Endothelial cell of umbilical vein (primary cell): Measurements from ENCODE around the gene TESK1. TPM values are rescaled to one million over a fixed set of nuclear protein-coding genes. Genes with fewer than 3 reads are reported as not detected.

Experiments
- Bru-seq: library from RNA; stranded (reverse); fragments of 400-500 nt; gene quantifications from one replicate; lab custom pipeline; 2021; lab: Mats Ljungman, UMichigan
- BruChase-seq, 2 experiments: library from RNA; stranded (reverse); fragments of 400-500 nt; gene quantifications; one replicate each; lab custom pipeline; 2021; lab: Mats Ljungman, UMichigan
- BruUV-seq: library from RNA; stranded (reverse); fragments of 400-500 nt; replicated peaks from 2 replicates; lab custom pipeline; 2021; lab: Mats Ljungman, UMichigan
- CTCF ChIA-PET: fragments of 300-600, 350-600 bp; sonication (Branson Sonifier 250); formaldehyde crosslinking; loops from one replicate; lab custom pipeline; 2021; ENCODE audit warnings: antibody characterized with exemption, inconsistent platforms; lab: Charles Lee
- POLR2A ChIA-PET: fragments of 300-600, 350-600 bp; sonication (Branson Sonifier 250); formaldehyde crosslinking; loops from one replicate; lab custom pipeline; 2021; ENCODE audit warnings: antibody characterized with exemption, inconsistent platforms; lab: Charles Lee
- DNase-seq: peaks from one replicate; pipeline ENCODE4 v3.0.0-alpha.2; 2011; ENCODE audit warnings: low read depth, low spot score
- FAIRE-seq: peaks from 2 replicates; lab custom pipeline; 2011; peaks lifted over from hg19 to GRCh38; lab: Jason Lieb, UNC
- H2AFZ ChIP-seq: 2 replicates; pipeline ENCODE4 v1.6.0; 2012; ENCODE audit warnings: low read depth, low read length, control low read depth, inconsistent platforms
- H3K27ac ChIP-seq: 2 replicates; pipeline ENCODE4 v1.5.1; 2011; ENCODE audit warnings: low read depth, mild to moderate bottlenecking, control low read depth, low read length, moderate library complexity; ENCODE audit not compliant: insufficient read depth
- H3K27me3 ChIP-seq, 2 experiments: 2 replicates each; pipeline versions ENCODE4 v1.6.0 to v1.6.1; 2011; ENCODE audit warnings: low read length in 2 of 2, mixed read lengths in 1 of 2; ENCODE audit not compliant: control insufficient read depth in 2 of 2, insufficient read depth in 2 of 2
- H3K36me3 ChIP-seq, 2 experiments: 2 replicates in 1 of 2; 3 replicates in 1 of 2; pipeline ENCODE4 v1.5.1; 2011; ENCODE audit warnings: low read length in 2 of 2, mild to moderate bottlenecking in 1 of 2, moderate library complexity in 1 of 2; ENCODE audit not compliant: control insufficient read depth in 2 of 2, insufficient read depth in 2 of 2; ENCODE audit errors: extremely low read depth in 1 of 2
- H3K4me1 ChIP-seq: 3 replicates; pipeline ENCODE4 v1.5.1; 2011; ENCODE audit warnings: mild to moderate bottlenecking, low read length; ENCODE audit not compliant: control insufficient read depth, insufficient read depth; ENCODE audit errors: extremely low read depth
- H3K4me2 ChIP-seq: 2 replicates; pipeline ENCODE4 v1.6.1; 2011; ENCODE audit warnings: low read length, control low read depth, mixed read lengths; ENCODE audit not compliant: insufficient read depth
- H3K4me3 ChIP-seq, 3 experiments: fragments of 200-600 bp in 1 of 3; sonication (generic), shearing (Covaris generic) in 1 of 3; replicated peaks in 1 of 3; 2 replicates each; pipeline ENCODE4 v1.5.1; 2011 to 2016; ENCODE audit warnings: control low read depth in 3 of 3, low read length in 3 of 3, mild to moderate bottlenecking in 2 of 3, inconsistent platforms in 1 of 3, low read depth in 1 of 3, moderate library complexity in 1 of 3; ENCODE audit not compliant: insufficient read depth in 1 of 3
- H3K79me2 ChIP-seq: 2 replicates; pipeline ENCODE4 v1.6.0; 2012; ENCODE audit warnings: low read length, inconsistent platforms; ENCODE audit not compliant: control insufficient read depth, insufficient read depth
- H3K9ac ChIP-seq: replicated peaks from 2 replicates; pipeline ENCODE3; 2011; ENCODE audit warnings: low read length, control low read depth; ENCODE audit not compliant: insufficient read depth; ENCODE audit errors: extremely low read depth
- H3K9me1 ChIP-seq: replicated peaks from 3 replicates; pipeline ENCODE4 v1.6.0; 2011; ENCODE audit warnings: mild to moderate bottlenecking, low read length; ENCODE audit not compliant: control insufficient read depth, insufficient read depth; ENCODE audit errors: extremely low read depth
- H3K9me3 ChIP-seq: replicated peaks from 2 replicates; pipeline ENCODE4 v1.5.1; 2012; ENCODE audit warnings: low read length, inconsistent platforms; ENCODE audit not compliant: control insufficient read depth, insufficient read depth
- H4K20me1 ChIP-seq: replicated peaks from 2 replicates; pipeline ENCODE3; 2011; ENCODE audit warnings: mild to moderate bottlenecking, low read length; ENCODE audit not compliant: control insufficient read depth, insufficient read depth; ENCODE audit errors: extremely low read depth
- EZH2 ChIP-seq: IDR thresholded peaks from 2 replicates; pipeline ENCODE4 v1.6.1; 2012; ENCODE audit warnings: borderline replicate concordance, low read depth, mild to moderate bottlenecking, moderate library complexity, low read length, inconsistent platforms; ENCODE audit not compliant: severe bottlenecking
- FOS ChIP-seq: IDR thresholded peaks from 2 replicates; pipeline ENCODE4 v1.6.1; 2011; ENCODE audit warnings: mild to moderate bottlenecking, low read length, moderate library complexity, borderline replicate concordance; ENCODE audit not compliant: insufficient read depth
- GATA2 ChIP-seq: IDR thresholded peaks from 2 replicates; pipeline ENCODE4 v1.7.0; 2011; ENCODE audit warnings: low read depth, mild to moderate bottlenecking, moderate library complexity, mixed read lengths, low read length; ENCODE audit not compliant: insufficient read length, insufficient read depth
- JUN ChIP-seq: IDR thresholded peaks from 2 replicates; pipeline ENCODE4 v1.6.1; 2011; ENCODE audit warnings: borderline replicate concordance, low read depth; ENCODE audit not compliant: insufficient read length, insufficient read depth
- MYC ChIP-seq: IDR thresholded peaks from one replicate; pipeline ENCODE4 v1.6.1; 2011; ENCODE audit warnings: mild to moderate bottlenecking, low read depth, low read length
- POLR2A ChIP-seq: IDR thresholded peaks from 2 replicates; pipeline ENCODE4 v1.6.1; 2012; ENCODE audit warnings: low read depth, mild to moderate bottlenecking, control low read depth, low read length
- POLR2AphosphoS5 ChIP-seq: IDR thresholded peaks from 2 replicates; pipeline ENCODE4 v1.6.1; 2012; ENCODE audit warnings: low read depth, mild to moderate bottlenecking, control low read depth, low read length, moderate library complexity; ENCODE audit not compliant: insufficient read depth
- dilution Hi-C: fragments of 300-500 bp; cut with MboI; formaldehyde crosslinking; loops from one replicate; pipeline ENCODE4 v1.15.0; 2019; ENCODE audit warnings: low sequenced_read_pairs; ENCODE audit not compliant: extremely low pct_ligation_motif_present
- intact Hi-C: fragments of 100-400 bp; cut with micrococcal nuclease; formaldehyde crosslinking; loops from one replicate; pipeline ENCODE4 v1.10.0; 2022
- long read RNA-seq: library from polyadenylated mRNA; stranded (forward); transcript quantifications from one replicate; pipeline ENCODE4 v2.0.0, GENCODE V29; 2021
- polyA minus RNA-seq, 3 experiments: library from RNA; depleted of rRNA, polyadenylated mRNA; stranded (reverse); fragments of >200 nt; gene quantifications; 1 replicate in 1 of 3; 2 replicates in 2 of 3; pipeline ENCODE4 v1.2.3, GENCODE V29; 2011
- polyA plus RNA-seq, 4 experiments: library from polyadenylated mRNA; depleted of rRNA in 3 of 4; stranded (reverse) in 3 of 4; unstranded in 1 of 4; fragments of >200 nt; gene quantifications; 2 replicates each; pipeline versions ENCODE4 v1.2.1 to v1.2.3, GENCODE V29; 2011 to 2012; ENCODE audit warnings: missing spikeins in 1 of 4
- total RNA-seq: library from RNA; stranded (reverse); gene quantifications from 2 replicates; pipeline ENCODE4 v1.2.3, GENCODE V29; 2021
- TF ChIP-seq, protein P1 (sequence below): IDR thresholded peaks from 2 replicates; pipeline ENCODE4 v1.6.1; 2011; ENCODE audit not compliant: insufficient read depth, insufficient read length
- TF ChIP-seq, protein P2 (sequence below), 2 donors: IDR thresholded peaks; 1 replicate in 1 of 2; 2 replicates in 1 of 2; pipeline ENCODE4 v1.5.1; 2011; ENCODE audit warnings: low read length in 2 of 2, mild to moderate bottlenecking in 2 of 2, moderate library complexity in 2 of 2, control low read depth in 1 of 2, inconsistent platforms in 1 of 2, low read depth in 1 of 2; ENCODE audit not compliant: insufficient read depth in 1 of 2; ENCODE audit errors: extremely low read depth in 1 of 2

Gene TESK1
- total RNA-seq: 22.5 and 25.3 TPM in 2 replicates
- 26.4 and 28.3 TPM in 2 replicates for polyA plus RNA-seq
- 11.6 and 14.0 TPM in 2 replicates for polyA plus RNA-seq (2011; cell fraction: cytosol; rRNA removed)
- polyA plus RNA-seq (2011; cell fraction: nucleus; rRNA removed): 62.3 and 67.8 TPM in 2 replicates
- 17.7 and 24.7 TPM in 2 replicates for polyA plus RNA-seq (2012)
- polyA minus RNA-seq: 15.6 and 21.2 TPM in 2 replicates
- 12.4 TPM for polyA minus RNA-seq (2011; cell fraction: cytosol; rRNA and poly(A)+ RNA removed)
- polyA minus RNA-seq (2011; cell fraction: nucleus; rRNA and poly(A)+ RNA removed): 12.0 and 14.4 TPM in 2 replicates
- Bru-seq, nascent RNA: percentile 47 among the genes with signal in this experiment
- BruChase-seq, experiment 1, labeled RNA remaining after a 6-hour chase: percentile 66 among the genes with signal in this experiment
- percentile 66 among the genes with signal in this experiment for BruChase-seq, experiment 2, labeled RNA remaining after a 2-hour chase
- long read RNA-seq, transcript TESK1-201 (10 exons, 2,421 nt): major isoform, 10 of 26 reads
- long read RNA-seq, partial matches to known transcripts: 12 of 26 reads
- long read RNA-seq, other reads (novel, unspliced or antisense): 4 of 26 reads

DNA sequence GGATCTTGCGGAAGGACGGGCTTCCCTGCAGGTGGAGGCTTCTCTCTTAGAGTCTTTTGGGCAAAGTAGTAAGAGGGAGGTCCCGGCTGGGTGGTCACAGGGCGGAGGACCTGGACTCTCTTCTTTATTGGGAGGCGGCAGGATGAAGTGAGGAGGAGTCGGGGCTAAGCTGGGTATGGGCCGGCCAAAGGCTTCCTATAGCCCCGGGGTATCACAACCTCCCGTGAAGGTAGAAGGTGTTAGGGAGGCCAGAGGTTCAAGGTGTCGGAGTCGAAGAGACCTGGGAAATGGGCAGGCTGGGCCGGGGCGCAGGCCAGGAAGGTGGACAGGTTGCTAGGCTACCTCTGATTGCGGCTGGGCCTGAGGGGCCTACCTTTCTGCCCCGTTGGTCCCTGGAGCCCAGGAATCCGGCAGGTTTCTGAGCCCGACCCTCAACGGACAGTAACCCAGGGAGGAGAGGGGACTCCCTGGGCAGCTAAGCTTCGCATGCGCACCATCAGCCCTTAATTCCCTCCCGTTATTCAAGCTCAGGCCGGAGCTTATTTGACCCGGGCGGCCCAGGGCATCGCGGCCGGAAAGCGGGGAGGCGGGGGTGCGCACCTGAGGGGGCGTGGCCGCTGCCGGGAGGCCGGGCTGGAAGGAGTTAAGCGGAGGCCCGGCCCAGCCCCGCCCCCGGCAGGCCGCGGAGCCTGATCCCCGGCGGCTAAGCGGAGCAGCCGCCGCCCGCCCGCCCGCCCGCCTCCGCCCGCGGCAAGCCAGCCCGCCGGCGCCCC is at the start of gene TESK1:
Gene TESK1, plus strand, starts transcription at position 685 of the 773 bp plus-strand sequence. CDS start 358 bp downstream, outside the sequence.
- no TSS peak for BruUV-seq
- TF ChIP-seq, protein P1, sequence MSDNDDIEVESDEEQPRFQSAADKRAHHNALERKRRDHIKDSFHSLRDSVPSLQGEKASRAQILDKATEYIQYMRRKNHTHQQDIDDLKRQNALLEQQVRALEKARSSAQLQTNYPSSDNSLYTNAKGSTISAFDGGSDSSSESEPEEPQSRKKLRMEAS: no peak
- TF ChIP-seq FOS: no peak
- no peak for TF ChIP-seq GATA2
- TF ChIP-seq MYC: no peak
- TF ChIP-seq, protein P2, sequence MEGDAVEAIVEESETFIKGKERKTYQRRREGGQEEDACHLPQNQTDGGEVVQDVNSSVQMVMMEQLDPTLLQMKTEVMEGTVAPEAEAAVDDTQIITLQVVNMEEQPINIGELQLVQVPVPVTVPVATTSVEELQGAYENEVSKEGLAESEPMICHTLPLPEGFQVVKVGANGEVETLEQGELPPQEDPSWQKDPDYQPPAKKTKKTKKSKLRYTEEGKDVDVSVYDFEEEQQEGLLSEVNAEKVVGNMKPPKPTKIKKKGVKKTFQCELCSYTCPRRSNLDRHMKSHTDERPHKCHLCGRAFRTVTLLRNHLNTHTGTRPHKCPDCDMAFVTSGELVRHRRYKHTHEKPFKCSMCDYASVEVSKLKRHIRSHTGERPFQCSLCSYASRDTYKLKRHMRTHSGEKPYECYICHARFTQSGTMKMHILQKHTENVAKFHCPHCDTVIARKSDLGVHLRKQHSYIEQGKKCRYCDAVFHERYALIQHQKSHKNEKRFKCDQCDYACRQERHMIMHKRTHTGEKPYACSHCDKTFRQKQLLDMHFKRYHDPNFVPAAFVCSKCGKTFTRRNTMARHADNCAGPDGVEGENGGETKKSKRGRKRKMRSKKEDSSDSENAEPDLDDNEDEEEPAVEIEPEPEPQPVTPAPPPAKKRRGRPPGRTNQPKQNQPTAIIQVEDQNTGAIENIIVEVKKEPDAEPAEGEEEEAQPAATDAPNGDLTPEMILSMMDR (IDR thresholded peaks at IDR 0.05; ENCODE audit: extremely low read depth in 1 of 2, insufficient read depth in 1 of 2, low read depth in 1 of 2, low read length in 2 of 2): no peak
- no peak for TF ChIP-seq JUN
- no peak for TF ChIP-seq POLR2AphosphoS5
- TF ChIP-seq EZH2: no peak
- TF ChIP-seq POLR2A: no peak
- H3K4me3 ChIP-seq: peak within 1 kb of the TSS; percentile 40 to 44 (median 41)
- H3K27me3 ChIP-seq: peaks cover 0 to 2% of the 10 kb centered on the region in 2 experiments
- H3K4me2 ChIP-seq: peak within 1 kb of the TSS; percentile 51
- DNase-seq (peak; percentile 52), FAIRE-seq (no peak)
- dilution Hi-C loops: no loop called here
- peaks cover 16% of the 10 kb centered on the region for H3K4me1 ChIP-seq
- no peaks in the 10 kb centered on the region for H3K9me3 ChIP-seq
- POLR2A ChIA-PET: no interaction called here
- intact Hi-C loops: loop anchor here (1.0 to 5.0 kb wide), 5 partner anchors 53 to 492 kb away; partner anchors contain the start of genes CREB3, TLN1 and TPM2
- peak within 1 kb of the TSS; percentile 69 for H2AFZ ChIP-seq
- H4K20me1 ChIP-seq: no peaks in the 10 kb centered on the region
- no peaks in the 10 kb centered on the region for H3K9me1 ChIP-seq
- H3K79me2 ChIP-seq: no peaks in the 10 kb centered on the region
- CTCF ChIA-PET: interaction anchor here (1.3 to 1.8 kb wide), 3 partner anchors 25 to 444 kb away, joined by 6 to 13 read pairs (median 7); partner anchors contain the start of genes CCDC107, RMRP and UNC13B
- H3K27ac ChIP-seq: peak within 1 kb of the TSS; percentile 2
- H3K36me3 ChIP-seq: peaks cover 0 to 14% of the 10 kb centered on the region in 2 experiments
- H3K9ac ChIP-seq: peak within 1 kb of the TSS; percentile 31
